HG02571 (cell line): ENCODE results near the gene ABCC10.
"Not testable (repeated sequence)": the region's sequence is repeated elsewhere in the genome, so short reads cannot be mapped to it uniquely, and the experiment has no call there.

ENCODE experiments used
- ATAC-seq: cut with Tn5 transposase; IDR thresholded peaks from one replicate; pipeline ENCODE4 v1.9.1; 2021; ENCODE audit warnings: mild to moderate bottlenecking, moderate library complexity; ENCODE audit not compliant: unreplicated experiment

The ABCC10 gene

GRCh38 chr6:43410776-43411175 lies 16.6 kb upstream of the ABCC10 start:
- ATAC-seq: not testable (repeated sequence)

DNA sequence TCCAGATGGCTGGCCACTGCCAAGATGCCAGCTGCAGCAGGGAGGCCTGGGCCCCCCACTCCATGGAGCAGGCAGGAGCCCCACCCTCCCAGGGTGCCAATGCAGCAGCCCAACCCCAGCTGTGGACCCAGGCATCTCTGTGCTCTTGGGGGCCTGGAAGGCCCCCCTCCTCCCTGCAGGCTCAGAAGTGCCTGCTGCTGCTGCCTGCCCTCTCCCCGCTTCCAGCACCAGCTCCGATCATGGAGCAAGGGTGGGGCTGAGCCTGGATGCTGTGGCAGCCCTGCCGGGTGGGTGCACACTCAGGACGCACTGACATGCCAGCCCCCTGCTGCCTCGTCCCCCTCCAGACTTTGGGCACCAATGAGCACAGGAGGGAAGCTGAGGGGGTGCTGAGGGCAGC lies 14.8 kb upstream of the ABCC10 start:
- no peak for ATAC-seq

DNA sequence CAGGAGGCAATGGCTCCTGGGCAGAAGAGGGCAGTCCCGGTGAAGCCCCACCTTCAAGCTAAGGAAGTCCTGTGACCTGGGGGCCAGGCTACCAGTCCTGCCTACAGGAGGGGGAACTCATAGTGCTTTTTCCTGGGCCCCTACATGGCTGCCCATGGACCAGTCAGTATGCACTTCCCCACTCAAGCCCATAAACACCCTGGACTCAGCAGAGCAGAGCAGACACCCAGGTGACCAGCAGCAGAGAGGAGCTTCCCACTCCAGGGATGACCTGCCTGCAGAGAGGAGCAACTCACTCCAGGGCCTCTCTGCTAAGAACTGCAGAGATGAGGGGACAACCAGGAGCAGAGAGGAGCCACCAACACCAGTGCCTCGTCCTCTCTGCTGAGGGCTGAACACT lies 14.3 kb upstream of the ABCC10 start:
- ATAC-seq: no peak

- ATAC-seq: not testable (repeated sequence)
Measured at GRCh38 chr6:43415275-43415674, 12.1 kb upstream of the ABCC10 start.

GRCh38 chr6:43416935-43417334 lies 10.4 kb upstream of the ABCC10 start:
- ATAC-seq: no peak

- no peak for ATAC-seq
Measured at GRCh38 chr6:43420012-43420709, 7.2 kb upstream of the ABCC10 start.

DNA sequence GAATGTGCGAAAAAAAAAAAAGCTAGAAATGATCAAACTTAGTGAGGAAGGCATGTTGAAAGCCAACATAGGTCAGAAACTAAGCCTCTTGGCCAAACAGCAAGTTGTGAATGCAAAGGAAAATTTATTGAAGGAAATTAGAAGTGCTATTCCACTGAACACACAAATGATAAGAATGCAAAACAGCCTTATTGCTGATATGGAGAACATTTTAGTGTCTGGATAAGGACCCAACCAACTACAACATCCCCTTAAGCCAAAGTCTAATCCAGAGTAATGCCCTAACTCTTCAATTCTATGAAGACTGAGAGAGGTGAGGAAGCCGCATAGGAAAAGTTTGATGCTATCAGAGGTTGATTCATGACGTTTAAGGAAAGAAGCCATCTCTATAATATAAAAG lies 5.5 kb upstream of the ABCC10 start:
- no peak for ATAC-seq

- ATAC-seq: not testable (repeated sequence)
Measured at GRCh38 chr6:43425083-43425482, 2.3 kb upstream of the ABCC10 start.

DNA sequence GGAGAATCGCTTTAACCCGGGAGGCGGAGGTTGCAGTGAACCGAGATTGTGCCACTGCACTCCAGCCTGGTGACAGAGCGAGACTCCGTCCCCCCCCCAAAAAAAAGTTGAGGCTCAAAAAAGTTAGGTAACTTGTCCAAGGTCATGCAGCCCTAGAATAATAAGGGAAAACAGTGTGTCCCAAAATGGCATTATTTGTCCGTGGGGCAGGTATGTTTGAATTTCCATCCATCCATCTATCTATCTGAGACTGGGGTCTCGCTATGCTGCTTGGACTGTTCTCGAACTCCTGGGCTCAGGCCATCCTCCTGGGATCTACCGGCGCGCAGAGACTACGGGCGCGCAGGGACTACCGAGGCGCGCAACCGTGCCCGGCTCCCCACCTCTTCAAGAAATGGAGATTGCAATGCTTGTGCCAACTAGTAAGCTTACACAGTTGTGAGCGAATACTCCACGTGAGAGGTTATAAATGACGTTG lies 374 bp upstream of the ABCC10 start:
- no peak for ATAC-seq

DNA sequence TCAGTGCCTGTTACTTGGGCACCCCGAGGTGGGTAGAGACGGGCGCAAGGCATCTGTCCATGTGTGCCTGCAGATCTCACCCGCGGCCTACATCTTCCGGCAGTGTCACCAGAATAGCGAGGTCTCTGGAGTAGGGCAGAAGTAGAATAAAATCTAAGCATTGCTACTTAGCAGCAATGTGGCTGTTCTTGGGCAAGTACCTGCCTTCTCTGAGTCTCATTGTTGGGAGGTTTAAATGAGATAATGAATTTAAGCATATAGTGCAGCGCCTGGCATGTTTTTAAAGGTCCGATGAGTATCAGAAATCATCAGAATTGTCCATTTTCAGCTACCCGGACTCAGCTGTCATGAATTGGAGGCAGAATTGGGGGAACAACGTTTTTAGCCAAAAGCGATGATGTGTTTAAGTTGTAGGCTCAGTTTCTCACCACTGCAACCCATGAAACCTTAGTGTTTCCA lies 800 bp downstream of the ABCC10 start:
- ATAC-seq: no peak

DNA sequence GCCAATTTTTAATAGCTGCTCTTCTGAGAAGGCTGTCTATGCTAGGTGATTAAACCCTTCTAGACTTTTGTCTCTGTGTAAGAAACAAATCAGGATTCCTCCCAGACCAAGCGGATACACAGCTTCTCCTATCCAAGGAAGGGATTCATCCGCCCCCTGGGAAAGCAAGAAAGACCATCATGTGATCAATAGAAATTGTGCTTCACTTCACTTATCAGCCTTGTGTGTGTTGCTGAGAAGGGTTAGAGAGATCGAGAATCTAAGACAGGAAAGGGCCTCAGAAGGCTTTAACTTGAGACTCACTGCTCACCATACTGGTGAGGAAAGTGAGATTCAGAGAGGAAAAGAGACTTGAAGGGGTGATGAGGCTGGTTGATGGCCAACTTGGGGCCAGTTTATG lies 1.5 kb downstream of the ABCC10 start:
- no peak for ATAC-seq

DNA sequence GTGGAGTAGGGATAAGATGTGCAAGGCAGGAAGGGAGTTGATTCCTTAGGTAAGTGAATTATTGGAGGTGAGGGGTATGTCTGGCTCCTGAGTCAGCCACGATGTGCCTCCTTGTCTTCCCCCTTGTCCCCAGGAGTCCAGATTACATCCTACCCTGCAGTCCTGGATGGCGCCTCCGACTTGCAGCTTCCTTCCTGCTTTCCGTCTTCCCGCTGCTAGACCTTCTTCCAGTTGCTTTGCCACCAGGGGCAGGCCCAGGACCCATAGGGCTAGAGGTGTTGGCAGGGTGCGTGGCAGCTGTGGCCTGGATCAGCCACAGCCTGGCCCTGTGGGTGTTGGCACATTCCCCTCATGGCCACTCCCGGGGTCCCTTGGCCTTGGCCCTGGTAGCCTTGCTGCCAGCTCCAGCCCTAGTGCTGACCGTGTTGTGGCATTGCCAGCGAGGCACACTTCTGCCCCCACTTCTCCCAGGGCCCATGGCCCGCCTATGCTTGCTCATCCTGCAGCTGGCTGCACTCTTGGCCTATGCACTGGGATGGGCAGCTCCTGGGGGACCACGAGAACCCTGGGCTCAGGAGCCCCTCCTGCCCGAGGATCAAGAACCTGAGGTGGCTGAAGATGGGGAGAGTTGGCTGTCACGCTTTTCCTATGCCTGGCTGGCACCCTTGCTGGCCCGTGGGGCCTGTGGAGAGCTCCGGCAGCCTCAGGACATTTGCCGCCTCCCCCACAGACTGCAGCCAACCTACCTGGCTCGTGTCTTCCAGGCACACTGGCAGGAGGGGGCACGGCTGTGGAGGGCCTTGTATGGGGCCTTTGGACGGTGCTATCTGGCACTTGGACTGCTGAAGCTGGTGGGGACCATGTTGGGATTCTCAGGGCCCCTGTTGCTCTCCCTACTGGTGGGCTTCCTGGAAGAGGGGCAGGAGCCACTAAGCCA lies 4.9 kb downstream of the ABCC10 start:
- no peak for ATAC-seq

DNA sequence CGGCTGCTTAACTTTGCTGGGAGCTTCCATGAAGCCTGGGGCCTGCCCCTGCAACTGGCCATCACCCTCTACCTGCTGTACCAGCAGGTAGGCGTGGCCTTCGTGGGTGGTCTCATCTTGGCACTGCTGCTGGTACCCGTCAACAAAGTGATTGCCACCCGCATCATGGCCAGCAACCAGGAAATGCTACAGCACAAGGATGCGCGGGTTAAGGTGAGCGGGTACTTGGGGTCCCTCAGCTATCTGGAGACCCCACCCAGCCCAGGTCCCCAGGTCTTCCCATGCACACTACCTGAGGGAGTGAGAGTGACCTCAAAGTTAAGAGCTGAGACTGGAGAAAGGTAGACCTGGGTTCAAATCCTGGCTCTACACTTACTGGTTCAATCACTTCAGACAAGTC lies 5.8 kb downstream of the ABCC10 start:
- ATAC-seq: no peak

- ATAC-seq: no peak
Measured at GRCh38 chr6:43434001-43434840, 6.9 kb downstream of the ABCC10 start.

DNA sequence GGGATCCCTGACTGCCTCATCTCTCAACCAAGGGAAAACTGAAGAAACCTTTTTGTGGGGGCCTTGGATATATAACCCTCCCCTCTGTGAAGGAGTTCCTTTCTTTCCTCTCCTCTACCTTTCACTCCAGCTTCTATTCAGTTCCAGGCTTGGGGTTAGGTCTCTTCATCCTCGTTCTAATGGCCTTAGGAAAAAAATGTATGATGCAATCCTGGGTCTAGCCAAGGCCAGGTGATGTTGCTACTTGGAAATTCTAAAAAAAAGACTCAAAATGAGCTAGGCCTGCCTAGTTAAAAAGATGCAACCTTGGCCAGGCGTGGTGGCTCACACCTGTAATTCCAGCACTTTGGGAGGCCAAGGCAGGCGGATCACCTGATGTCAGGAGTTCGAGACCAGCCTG lies 7.6 kb downstream of the ABCC10 start:
- no peak for ATAC-seq

- ATAC-seq: no peak
Measured at GRCh38 chr6:43435682-43436437, 8.5 kb downstream of the ABCC10 start.

- ATAC-seq: no peak
Measured at GRCh38 chr6:43436577-43437282, 9.4 kb downstream of the ABCC10 start.

DNA sequence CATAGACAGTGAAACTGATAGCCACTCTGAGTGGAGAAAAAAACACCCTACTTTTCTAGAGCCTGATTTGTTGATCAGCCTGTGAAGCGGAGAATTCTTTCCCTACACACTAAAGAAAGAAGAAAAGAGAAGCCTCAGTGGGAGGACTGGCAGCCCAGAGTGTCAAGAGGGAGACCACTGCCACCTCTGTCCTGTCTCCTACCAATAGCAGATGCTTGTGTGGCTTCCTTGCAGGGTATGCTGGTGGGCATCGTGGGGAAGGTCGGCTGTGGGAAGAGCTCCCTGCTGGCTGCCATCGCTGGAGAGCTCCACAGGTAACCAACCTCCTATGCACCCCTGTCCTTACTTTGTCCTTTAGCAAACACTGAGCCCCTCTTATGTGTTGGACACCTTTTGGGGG lies 10.4 kb downstream of the ABCC10 start:
- no peak for ATAC-seq

DNA sequence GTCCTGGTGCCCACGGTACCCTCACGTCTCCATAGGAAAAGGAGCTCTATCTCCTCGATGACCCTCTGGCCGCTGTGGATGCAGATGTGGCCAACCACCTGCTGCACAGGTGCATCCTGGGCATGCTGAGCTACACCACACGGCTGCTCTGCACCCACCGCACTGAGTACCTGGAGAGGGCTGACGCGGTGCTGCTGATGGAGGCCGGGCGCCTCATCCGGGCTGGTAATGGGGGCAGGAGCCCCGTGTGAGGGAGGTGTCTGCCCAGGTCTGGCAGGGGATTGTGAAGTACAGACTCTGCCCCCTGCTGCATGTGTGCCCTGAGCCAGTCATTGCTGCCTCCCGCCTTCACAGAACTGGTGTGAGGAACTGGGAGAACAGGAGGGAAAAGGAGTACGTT lies 15.6 kb downstream of the ABCC10 start:
- ATAC-seq: no peak

DNA sequence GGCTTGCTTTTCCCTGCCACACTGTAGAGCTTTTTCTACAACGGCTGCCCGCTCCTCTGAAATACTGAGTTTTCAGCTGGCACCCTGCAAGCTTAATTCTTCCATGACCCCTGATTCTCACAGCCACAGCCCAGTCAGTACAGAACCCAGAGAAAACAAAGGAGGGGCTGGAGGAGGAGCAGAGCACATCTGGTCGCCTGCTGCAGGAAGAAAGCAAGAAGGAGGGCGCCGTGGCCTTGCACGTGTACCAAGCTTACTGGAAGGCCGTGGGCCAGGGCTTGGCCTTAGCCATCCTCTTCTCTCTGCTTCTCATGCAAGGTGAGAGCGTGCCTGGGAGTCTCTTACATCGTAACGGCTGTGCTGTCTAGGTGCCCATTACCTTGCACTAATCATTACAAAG lies 16.7 kb downstream of the ABCC10 start:
- ATAC-seq: no peak
